ENCODE results near the gene ANGPTL8.

Gene ANGPTL8

GRCh38 chr19:11264452-11265176, 25.2 kb downstream of the ANGPTL8 start:
- DNase-seq = no peak

- DNase-seq = no peak
These were observed 25.9 kb downstream of the ANGPTL8 start for GRCh38 chr19:11265177-11265784.

GRCh38 chr19:11265785-11266236, 26.4 kb downstream of the ANGPTL8 start:
- no peak for DNase-seq

GRCh38 chr19:11267316-11268085, 28.1 kb downstream of the ANGPTL8 start:
- no peak for DNase-seq

- DNase-seq = no peak
These were observed 29.4 kb downstream of the ANGPTL8 start for GRCh38 chr19:11268783-11269267.

- DNase-seq = no peak
These were observed 30.0 kb downstream of the ANGPTL8 start for GRCh38 chr19:11269408-11269807.

- no peak for DNase-seq
These were observed 33.9 kb downstream of the ANGPTL8 start for GRCh38 chr19:11273296-11273695.

- DNase-seq = no peak
These were observed 34.6 kb downstream of the ANGPTL8 start for GRCh38 chr19:11273989-11274388.

- DNase-seq = no peak
These were observed 35.2 kb downstream of the ANGPTL8 start for GRCh38 chr19:11274533-11275086.

GRCh38 chr19:11278670-11279069, 39.3 kb downstream of the ANGPTL8 start:
- no peak for DNase-seq

GRCh38 chr19:11279505-11280236, 40.3 kb downstream of the ANGPTL8 start:
- no peak for DNase-seq

GRCh38 chr19:11281356-11282049, 42.1 kb downstream of the ANGPTL8 start:
- DNase-seq = no peak

GRCh38 chr19:11284515-11284914, 45.1 kb downstream of the ANGPTL8 start:
- DNase-seq = no peak

GRCh38 chr19:11286312-11286974, 47.0 kb downstream of the ANGPTL8 start:
- no peak for DNase-seq

GRCh38 chr19:11288349-11288748, 48.9 kb downstream of the ANGPTL8 start:
- DNase-seq = no peak

GRCh38 chr19:11290256-11290655, 50.8 kb downstream of the ANGPTL8 start:
- no peak for DNase-seq

- no peak for DNase-seq
These were observed 52.0 kb downstream of the ANGPTL8 start for GRCh38 chr19:11291415-11291814.

All from stimulated activated CD4-positive, alpha-beta T cell treated with anti-CD3 and anti-CD28 coated beads, Interleukin-4, amount 100 ng/mL, for 4 hours (primary cell).